GM18868 (cell line): ENCODE data around the gene STPG3.
A peak's percentile ranks its signal among the peaks of the same experiment; 100 is the strongest.
"Not testable (repeated sequence)": the region's sequence is repeated elsewhere in the genome, so short reads cannot be mapped to it uniquely, and the experiment has no call there.

Experiments
- ATAC-seq: cut with Tn5 transposase; IDR thresholded peaks from one replicate; pipeline ENCODE4 v1.9.1; 2021; ENCODE audit warnings: mild to moderate bottlenecking, moderate library complexity; ENCODE audit not compliant: unreplicated experiment

STPG3 gene

DNA sequence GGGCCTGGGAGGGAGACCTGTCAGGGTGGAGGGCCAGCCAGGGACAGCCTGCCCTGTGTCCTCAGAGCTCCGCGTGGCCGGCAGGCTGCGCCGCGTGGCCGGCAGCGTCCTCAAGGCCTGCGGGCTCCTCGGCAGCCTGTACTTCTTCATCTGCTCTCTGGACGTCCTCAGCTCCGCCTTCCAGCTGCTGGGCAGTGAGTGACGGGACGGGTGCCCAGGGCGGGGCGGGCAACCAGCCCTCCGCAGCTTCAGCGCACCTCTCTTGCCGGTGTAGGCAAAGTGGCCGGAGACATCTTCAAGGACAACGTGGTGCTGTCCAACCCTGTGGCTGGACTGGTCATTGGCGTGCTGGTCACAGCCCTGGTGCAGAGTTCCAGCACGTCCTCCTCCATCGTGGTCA is 18.6 kb upstream of the STPG3 start:
- ATAC-seq = no peak

- ATAC-seq = no peak
Observed at GRCh38 chr9:137233143-137233980, 17.7 kb upstream of the STPG3 start.

DNA sequence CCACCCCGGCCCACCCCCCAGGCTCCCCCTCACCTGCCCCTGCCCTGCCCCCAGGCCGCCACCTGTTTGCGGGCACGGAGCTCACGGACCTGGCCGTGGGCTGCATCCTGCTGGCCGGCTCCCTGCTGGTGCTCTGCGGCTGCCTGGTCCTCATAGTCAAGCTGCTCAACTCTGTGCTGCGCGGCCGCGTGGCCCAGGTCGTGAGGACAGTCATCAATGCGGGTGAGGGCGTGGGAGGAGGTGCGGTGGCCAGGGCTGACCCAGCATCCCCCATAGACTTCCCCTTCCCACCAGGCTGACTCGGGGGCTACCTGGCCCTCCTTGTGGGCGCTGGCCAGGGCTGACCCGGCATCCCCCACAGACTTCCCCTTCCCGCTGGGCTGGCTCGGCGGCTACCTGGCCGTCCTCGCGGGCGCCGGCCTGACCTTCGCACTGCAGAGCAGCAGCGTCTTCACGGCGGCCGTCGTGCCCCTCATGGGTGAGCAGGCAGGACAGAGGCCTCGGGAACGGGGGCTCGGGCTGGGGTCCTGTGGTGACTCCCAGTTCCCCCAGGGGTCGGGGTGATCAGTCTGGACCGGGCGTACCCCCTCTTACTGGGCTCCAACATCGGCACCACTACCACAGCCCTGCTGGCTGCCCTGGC is 16.9 kb upstream of the STPG3 start:
- ATAC-seq = no peak

- ATAC-seq = no peak
Observed at GRCh38 chr9:137234758-137235423, 16.2 kb upstream of the STPG3 start.

DNA sequence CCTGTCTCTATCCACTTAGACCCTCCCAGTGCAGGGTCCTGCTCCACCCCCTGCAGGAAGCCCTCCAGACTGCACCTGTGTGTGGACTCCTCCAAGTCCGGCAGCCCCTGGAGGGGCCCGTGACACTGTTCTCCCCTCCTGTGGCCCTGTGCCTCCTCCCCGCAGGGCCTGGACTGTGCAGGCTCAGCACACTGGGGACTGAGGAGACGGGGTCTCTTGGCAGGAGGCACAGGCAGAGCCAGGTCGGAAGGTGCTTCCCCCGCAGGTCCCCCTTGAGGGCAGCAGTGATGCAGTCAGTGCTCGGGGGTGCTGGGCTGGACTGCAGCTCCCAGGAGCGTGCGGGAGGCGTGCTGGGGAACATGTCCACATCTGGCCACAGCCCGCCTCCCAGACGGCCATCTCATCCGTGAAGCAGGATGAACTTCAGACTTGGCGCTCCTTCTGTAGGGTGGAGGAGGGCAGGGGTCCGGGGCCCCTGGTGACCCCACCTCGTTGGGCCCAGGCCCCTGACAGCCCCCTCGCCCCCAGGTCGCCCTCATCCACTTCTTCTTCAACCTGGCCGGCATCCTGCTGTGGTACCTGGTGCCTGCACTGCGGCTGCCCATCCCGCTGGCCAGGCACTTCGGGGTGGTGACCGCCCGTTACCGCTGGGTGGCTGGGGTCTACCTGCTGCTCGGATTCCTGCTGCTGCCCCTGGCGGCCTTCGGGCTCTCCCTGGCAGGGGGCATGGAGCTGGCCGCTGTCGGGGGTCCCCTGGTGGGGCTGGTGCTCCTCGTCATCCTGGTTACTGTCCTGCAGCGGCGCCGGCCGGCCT is 15.5 kb upstream of the STPG3 start:
- ATAC-seq = no peak

GRCh38 chr9:137236238-137236935 is 14.7 kb upstream of the STPG3 start:
- ATAC-seq = peak; percentile 22

GRCh38 chr9:137236936-137237421 is 14.1 kb upstream of the STPG3 start:
- ATAC-seq = no peak

- no peak for ATAC-seq
Observed at GRCh38 chr9:137237759-137238726, 13.0 kb upstream of the STPG3 start.

GRCh38 chr9:137239541-137240200 is 11.4 kb upstream of the STPG3 start:
- ATAC-seq = not testable (repeated sequence)

DNA sequence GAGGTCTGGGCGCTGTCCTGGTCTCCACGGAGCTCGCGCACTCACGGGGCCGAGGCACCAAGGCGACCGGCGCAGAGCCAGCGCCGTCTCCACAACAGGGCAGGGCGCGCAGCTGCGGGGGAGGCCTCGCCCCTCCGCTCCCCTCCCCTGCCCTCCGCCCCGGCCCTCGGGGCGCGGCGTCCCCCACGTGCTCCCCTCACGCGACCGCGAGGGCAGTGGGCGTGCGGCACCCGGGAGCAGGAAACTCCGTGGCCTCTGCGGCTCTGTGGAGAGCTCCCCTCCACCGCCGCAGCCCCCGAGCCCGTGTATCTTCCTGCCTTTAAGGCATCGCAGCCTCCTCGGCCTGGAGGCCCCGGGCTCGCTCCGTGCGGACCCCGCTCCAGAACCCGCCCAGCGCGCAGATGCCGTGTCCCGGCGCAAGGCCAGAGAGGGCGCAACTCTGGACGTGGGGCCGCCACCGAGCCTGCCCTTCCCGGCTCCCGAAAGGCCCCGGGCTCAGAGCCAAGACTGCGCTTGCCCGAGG is 10.7 kb upstream of the STPG3 start:
- ATAC-seq = peak; percentile 16

GRCh38 chr9:137240841-137241489 is 10.1 kb upstream of the STPG3 start, which contains the start of gene TUBB4B:
Gene TUBB4B, plus strand, starts transcription at chr9:137241287. Its CDS starts 74 bp downstream, at chr9:137241361.
- peak; percentile 75 for ATAC-seq

DNA sequence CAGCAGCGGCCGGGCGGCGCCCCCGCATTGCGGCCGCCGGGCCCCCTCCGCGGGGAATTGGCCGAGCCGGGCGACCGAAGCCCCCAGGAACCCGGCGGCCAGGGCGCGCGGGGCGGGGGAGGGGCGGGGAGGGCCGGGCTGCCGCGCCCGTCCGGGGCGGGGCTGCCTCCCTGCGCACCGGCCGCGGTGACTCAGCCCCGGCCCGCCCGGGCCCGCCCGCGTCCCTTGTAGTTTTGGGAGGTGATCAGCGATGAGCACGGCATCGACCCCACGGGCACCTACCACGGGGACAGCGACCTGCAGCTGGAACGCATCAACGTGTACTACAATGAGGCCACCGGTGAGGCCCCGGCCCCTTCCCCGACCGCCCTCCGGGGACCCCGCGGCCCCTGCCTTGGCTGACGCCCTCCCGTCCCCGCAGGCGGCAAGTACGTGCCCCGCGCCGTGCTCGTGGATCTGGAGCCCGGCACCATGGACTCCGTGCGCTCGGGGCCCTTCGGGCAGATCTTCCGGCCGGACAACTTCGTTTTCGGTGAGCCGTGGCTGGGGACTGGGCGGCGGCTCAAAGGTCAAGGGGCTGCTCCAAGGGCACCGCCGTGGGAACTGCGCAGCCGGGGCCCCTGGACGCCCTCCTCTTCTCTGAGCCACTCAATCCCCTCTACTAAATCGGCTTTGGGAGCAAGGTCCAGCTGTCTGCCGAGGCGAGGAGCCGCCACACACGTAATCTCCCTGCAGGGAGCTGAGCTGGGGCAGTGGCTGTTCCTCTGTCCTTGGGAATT is 9.4 kb upstream of the STPG3 start:
- peak; percentile 2 for ATAC-seq

DNA sequence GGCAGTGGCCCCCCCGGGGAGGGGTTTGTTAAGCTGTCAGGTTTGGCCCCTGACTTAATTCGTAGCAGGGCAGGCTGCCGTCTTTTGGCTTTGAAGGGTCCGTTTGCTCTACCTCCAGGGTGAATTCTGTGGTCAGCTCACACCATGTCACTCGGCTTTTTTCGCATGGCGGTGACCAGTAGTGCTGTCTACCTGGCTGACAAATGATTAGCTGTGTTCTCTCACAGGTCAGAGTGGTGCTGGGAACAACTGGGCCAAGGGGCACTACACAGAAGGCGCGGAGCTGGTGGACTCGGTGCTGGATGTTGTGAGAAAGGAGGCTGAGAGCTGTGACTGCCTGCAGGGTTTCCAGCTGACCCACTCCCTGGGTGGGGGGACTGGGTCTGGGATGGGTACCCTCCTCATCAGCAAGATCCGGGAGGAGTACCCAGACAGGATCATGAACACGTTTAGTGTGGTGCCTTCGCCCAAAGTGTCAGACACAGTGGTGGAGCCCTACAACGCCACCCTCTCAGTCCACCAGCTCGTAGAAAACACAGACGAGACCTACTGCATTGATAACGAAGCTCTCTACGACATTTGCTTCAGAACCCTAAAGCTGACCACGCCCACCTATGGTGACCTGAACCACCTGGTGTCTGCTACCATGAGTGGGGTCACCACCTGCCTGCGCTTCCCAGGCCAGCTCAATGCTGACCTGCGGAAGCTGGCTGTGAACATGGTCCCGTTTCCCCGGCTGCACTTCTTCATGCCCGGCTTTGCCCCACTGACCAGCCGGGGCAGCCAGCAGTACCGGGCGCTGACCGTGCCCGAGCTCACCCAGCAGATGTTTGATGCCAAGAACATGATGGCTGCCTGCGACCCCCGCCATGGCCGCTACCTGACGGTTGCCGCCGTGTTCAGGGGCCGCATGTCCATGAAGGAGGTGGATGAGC is 8.6 kb upstream of the STPG3 start:
- no peak for ATAC-seq

GRCh38 chr9:137243266-137243625 is 7.8 kb upstream of the STPG3 start:
- ATAC-seq = not testable (repeated sequence)

DNA sequence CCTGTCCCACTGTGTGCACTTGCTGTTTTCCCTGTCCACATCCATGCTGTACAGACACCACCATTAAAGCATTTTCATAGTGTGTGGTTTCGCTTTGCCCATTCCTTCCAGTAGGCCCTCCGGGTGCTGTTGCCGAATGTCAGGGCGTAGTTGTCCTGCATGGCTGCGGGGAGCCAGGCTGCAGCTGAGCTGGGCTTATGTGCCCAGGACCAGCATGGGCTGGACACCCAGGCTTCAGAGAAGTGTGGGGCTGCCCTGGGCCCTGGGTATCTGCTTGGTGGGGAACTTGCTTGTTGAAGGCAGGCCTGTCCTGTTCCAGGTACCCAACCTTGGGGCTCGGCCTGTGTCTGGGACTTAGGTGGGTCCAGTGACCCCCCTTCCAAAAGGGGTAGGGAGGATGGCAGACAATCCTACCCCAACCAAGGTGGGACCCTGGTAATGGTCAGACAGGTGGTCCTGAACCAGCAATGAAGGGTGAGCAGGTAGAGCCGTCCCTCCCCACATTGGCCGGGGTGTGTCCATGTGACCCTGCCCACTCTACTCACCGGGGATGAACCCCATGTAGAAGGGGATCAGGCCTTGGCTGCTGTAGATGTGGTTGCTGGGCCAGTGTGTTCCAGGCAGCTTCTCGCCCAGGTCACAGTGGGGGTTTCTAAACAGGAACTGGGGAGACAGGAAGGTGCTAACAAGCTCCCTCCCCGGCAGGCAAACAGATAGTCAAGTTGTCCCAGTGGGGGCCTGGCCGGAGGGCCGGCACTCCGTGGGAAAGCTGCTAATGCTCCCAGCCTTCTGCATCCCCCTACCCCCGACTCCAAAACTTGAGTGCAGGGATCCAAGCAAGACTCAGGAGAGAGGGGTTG is 7.2 kb upstream of the STPG3 start:
- no peak for ATAC-seq
